Effector memory CD4-positive, alpha-beta T cell (primary cell): ENCODE data around the gene CGB3.
A peak's percentile ranks its signal among the peaks of the same experiment; 100 is the strongest.

Experiments
- DNase-seq, 3 donors: peaks; one replicate each; pipeline ENCODE4 v3.0.0-alpha.2; 2020
- H3K27ac ChIP-seq: 2 replicates; pipeline ENCODE4 v1.7.0; 2013; ENCODE audit warnings: mild to moderate bottlenecking, low read length, moderate library complexity; ENCODE audit not compliant: insufficient read depth, poor library complexity, severe bottlenecking
- H3K27me3 ChIP-seq: replicated peaks from 2 replicates; pipeline ENCODE4 v1.7.0; 2013; ENCODE audit warnings: mild to moderate bottlenecking, low read length; ENCODE audit not compliant: insufficient read depth, control insufficient read depth, poor library complexity, severe bottlenecking
- H3K36me3 ChIP-seq: 2 replicates; pipeline ENCODE4 v1.7.0; 2013; ENCODE audit warnings: mild to moderate bottlenecking, low read length, moderate library complexity; ENCODE audit not compliant: control insufficient read depth, insufficient read depth
- H3K4me1 ChIP-seq: 2 replicates; pipeline ENCODE4 v1.7.0; 2013; ENCODE audit warnings: low read length, mild to moderate bottlenecking; ENCODE audit not compliant: control insufficient read depth, insufficient read depth, poor library complexity, severe bottlenecking
- H3K4me3 ChIP-seq: 2 replicates; pipeline ENCODE4 v1.7.0; 2013; ENCODE audit warnings: low read length, low read depth, mild to moderate bottlenecking; ENCODE audit not compliant: insufficient read depth, poor library complexity, severe bottlenecking
- H3K9me3 ChIP-seq: 2 replicates; pipeline ENCODE4 v1.7.0; 2013; ENCODE audit warnings: mild to moderate bottlenecking, low read length, moderate library complexity; ENCODE audit not compliant: control insufficient read depth

The CGB3 gene

GRCh38 chr19:49017041-49017665 is 7.0 kb downstream of the CGB3 start, which contains the start of gene LHB:
Gene LHB, minus strand, starts transcription at chr19:49017091. Its CDS starts 10 bp downstream, at chr19:49017081.
- Histone ChIP-seq H3K4me3 (peak within 1 kb of the TSS; percentile 66), H3K9me3 (no peaks in the 10 kb centered on the region), H3K36me3 (peaks cover 1% of the 10 kb centered on the region), H3K4me1 (peaks cover 13% of the 10 kb centered on the region), H3K27me3 (no peaks in the 10 kb centered on the region), H3K27ac (peak within 1 kb of the TSS; percentile 48)
- no peak for DNase-seq

GRCh38 chr19:49016067-49016839 is 7.9 kb downstream of the CGB3 start:
- Histone ChIP-seq H3K4me3 (no peak overlapping the region), H3K4me1 (peaks cover 13% of the 10 kb centered on the region), H3K9me3 (no peaks in the 10 kb centered on the region), H3K27ac (no peak overlapping the region), H3K36me3 (peaks cover 5% of the 10 kb centered on the region), H3K27me3 (no peaks in the 10 kb centered on the region)
- DNase-seq: no peak

DNA sequence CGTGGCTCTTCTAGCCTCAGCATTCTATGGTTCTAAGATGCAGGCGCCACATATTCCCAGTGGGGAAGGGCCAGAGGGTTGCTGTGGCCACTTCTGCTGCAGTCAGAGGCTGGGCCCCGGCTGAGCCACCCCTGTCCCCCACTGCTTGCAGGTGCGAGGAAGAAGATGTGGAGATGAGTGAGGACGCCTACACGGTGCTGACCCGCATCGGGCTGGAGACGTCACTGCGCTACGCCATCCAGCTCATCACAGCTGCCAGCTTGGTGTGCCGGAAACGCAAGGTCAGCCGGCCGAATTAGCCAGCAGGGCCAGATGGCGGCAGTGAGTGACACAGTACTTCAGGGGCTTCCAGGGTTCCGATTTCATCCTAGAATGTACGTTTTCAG is 9.3 kb downstream of the CGB3 start:
- Histone ChIP-seq H3K4me3 (no peak overlapping the region), H3K9me3 (no peaks in the 10 kb centered on the region), H3K36me3 (peaks cover 16% of the 10 kb centered on the region), H3K4me1 (peaks cover 13% of the 10 kb centered on the region), H3K27ac (no peak overlapping the region), H3K27me3 (no peaks in the 10 kb centered on the region)
- no peak for DNase-seq

DNA sequence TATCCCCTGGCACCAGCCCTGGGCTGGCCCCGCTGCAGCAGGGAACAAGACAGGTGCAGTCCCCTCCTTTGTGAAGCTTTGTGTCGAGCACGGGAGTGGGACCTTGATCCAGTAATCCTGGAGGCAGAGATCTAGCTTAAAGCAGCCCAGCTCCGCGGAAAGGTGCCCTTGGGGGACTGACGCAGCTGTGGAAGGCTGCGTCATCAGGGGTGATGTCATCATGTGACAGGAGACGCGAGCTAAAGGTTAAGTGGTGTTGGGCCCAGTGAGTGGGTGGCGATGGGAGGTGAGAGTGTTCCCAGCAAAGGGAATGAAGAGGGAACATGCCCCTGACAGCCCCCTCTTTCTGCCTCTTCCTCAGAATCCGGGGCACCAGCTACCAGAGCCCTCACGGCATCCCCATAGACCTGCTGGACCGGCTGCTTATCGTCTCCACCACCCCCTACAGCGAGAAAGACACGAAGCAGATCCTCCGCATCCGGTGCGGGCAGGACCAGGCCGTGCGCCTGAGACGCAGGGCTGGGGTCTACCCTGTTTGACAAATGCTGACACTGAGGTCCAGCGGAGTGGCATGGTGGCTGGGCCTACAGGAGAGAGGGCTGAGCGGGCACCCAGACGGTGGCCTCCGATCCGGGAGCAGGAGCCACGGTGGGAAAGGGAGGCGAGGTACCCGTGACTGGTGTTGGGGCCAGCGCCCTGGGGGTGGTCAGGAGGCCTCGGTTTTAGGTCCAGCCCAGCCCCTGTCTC is 9.8 kb downstream of the CGB3 start:
- Histone ChIP-seq H3K27me3 (no peaks in the 10 kb centered on the region), H3K36me3 (peaks cover 21% of the 10 kb centered on the region), H3K4me3 (no peak overlapping the region), H3K4me1 (peaks cover 8% of the 10 kb centered on the region), H3K9me3 (no peaks in the 10 kb centered on the region), H3K27ac (no peak overlapping the region)
- no peak for DNase-seq

- Histone ChIP-seq H3K36me3 (peaks cover 35% of the 10 kb centered on the region), H3K27ac (no peak overlapping the region)
Observed at GRCh38 chr19:49011194-49011593, 12.9 kb downstream of the CGB3 start.

DNA sequence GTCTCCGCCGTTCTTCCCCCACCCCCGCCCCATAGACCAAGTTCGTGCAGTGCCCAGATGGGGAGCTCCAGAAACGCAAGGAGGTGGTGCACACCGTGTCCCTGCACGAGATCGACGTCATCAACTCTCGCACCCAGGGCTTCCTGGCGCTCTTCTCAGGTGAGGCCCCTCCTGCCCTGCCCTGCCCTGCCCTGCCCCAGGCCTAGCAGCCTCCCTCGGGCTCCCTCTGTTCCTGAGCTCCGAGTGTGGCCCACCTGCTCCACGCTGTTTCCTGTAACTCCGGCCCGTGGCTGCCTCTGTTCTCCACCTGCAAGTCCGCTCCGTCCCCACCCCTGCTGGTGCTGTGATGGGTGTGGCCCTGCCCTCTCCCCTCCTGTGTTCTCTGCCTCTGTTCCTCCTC is 13.7 kb downstream of the CGB3 start:
- peaks cover 37% of the 10 kb centered on the region for H3K36me3 ChIP-seq

More at GRCh38 chr19:49011194-49011593, 12.9 kb downstream of the CGB3 start:
- H3K9me3 ChIP-seq: no peaks in the 10 kb centered on the region
- no peak overlapping the region for H3K4me3 ChIP-seq
- H3K27me3 ChIP-seq: no peaks in the 10 kb centered on the region
- DNase-seq: no peak
- H3K4me1 ChIP-seq: no peaks in the 10 kb centered on the region

DNA sequence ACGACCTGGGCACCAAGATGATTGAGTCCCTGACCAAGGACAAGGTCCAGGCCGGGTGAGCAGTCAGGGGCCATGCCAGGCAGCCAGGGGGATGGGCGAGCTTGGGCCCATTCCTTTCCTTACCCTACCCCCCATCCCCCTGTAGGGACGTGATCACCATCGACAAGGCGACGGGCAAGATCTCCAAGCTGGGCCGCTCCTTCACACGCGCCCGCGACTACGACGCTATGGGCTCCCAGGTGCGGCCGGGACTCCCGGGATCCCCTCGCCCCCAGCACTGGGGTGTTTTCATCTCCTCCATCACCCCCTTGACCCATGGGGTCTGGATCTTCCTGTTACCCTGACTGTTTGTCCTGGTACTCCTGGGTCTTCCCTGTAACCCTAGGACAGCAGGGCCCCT is 14.3 kb downstream of the CGB3 start:
- Histone ChIP-seq H3K27me3 (no peaks in the 10 kb centered on the region), H3K4me1 (no peaks in the 10 kb centered on the region), H3K9me3 (no peaks in the 10 kb centered on the region), H3K27ac (no peak overlapping the region), H3K4me3 (no peak overlapping the region), H3K36me3 (peaks cover 43% of the 10 kb centered on the region)
- DNase-seq: no peak

More for the DNA sequence above, 13.7 kb downstream of the CGB3 start:
- H3K9me3 ChIP-seq: no peaks in the 10 kb centered on the region
- no peak for DNase-seq
- H3K4me1 ChIP-seq: no peaks in the 10 kb centered on the region
- no peak overlapping the region for H3K27ac ChIP-seq
- no peak overlapping the region for H3K4me3 ChIP-seq
- no peaks in the 10 kb centered on the region for H3K27me3 ChIP-seq

- Histone ChIP-seq H3K4me3 (no peak overlapping the region), H3K9me3 (no peaks in the 10 kb centered on the region), H3K27me3 (no peaks in the 10 kb centered on the region), H3K36me3 (peaks cover 58% of the 10 kb centered on the region), H3K27ac (no peak overlapping the region), H3K4me1 (no peaks in the 10 kb centered on the region)
- no peak for DNase-seq
Observed at GRCh38 chr19:49006905-49007304, 17.2 kb downstream of the CGB3 start.

- Histone ChIP-seq H3K9me3 (no peaks in the 10 kb centered on the region), H3K27me3 (no peaks in the 10 kb centered on the region), H3K4me1 (no peaks in the 10 kb centered on the region), H3K27ac (no peak overlapping the region), H3K4me3 (no peak overlapping the region), H3K36me3 (peaks cover 48% of the 10 kb centered on the region)
- no peak for DNase-seq
Observed at GRCh38 chr19:49004964-49005614, 19.0 kb downstream of the CGB3 start.
